H1 (cell line): Measurements from ENCODE around the gene HLA-DPA1. TPM values are rescaled to one million over a fixed set of nuclear protein-coding genes. Genes with fewer than 3 reads are reported as not detected.

ENCODE experiments used
- CTCF ChIA-PET: fragments of 300-600 bp; sonication (Branson Sonifier 250); formaldehyde crosslinking; loops from one replicate; lab custom pipeline; 2021; ENCODE audit not compliant: partially characterized antibody; lab: Charles Lee
- POLR2A ChIA-PET: fragments of 300-600 bp; sonication (Branson Sonifier 250); formaldehyde crosslinking; loops from one replicate; lab custom pipeline; 2021; ENCODE audit warnings: inconsistent platforms; ENCODE audit not compliant: partially characterized antibody; lab: Charles Lee
- DNase-seq, 2 experiments: peaks; one replicate each; pipeline versions ENCODE4 v3.0.0 to v3.0.0-alpha.2; 2010 to 2022; ENCODE audit warnings: low spot score in 2 of 2, low read depth in 1 of 2, mixed read lengths in 1 of 2
- FAIRE-seq: peaks from 2 replicates; lab custom pipeline; 2011; peaks lifted over from hg19 to GRCh38; lab: Jason Lieb, UNC
- H2AFZ ChIP-seq: 2 replicates; pipeline ENCODE4 v1.8.1; 2012; ENCODE audit warnings: low read length, inconsistent platforms
- H2AK5ac ChIP-seq: 2 replicates; pipeline ENCODE4 v1.6.1; 2013; ENCODE audit warnings: low read depth, low read length
- H2BK120ac ChIP-seq: replicated peaks from 2 replicates; pipeline ENCODE3; 2013; ENCODE audit warnings: low read depth, low read length, inconsistent platforms
- H2BK12ac ChIP-seq: 2 replicates; pipeline ENCODE4 v1.6.1; 2013; ENCODE audit warnings: low read depth, low read length
- H2BK15ac ChIP-seq: 2 replicates; pipeline ENCODE4 v1.6.1; 2013; ENCODE audit warnings: low read length
- H2BK20ac ChIP-seq: 2 replicates; pipeline ENCODE4 v1.6.1; 2013; ENCODE audit warnings: low read length
- H2BK5ac ChIP-seq: 2 replicates; pipeline ENCODE4 v1.6.1; 2013; ENCODE audit warnings: low read depth, low read length
- H3K14ac ChIP-seq: 2 replicates; pipeline ENCODE4 v1.6.1; 2013; ENCODE audit warnings: inconsistent platforms; ENCODE audit not compliant: insufficient read length
- H3K18ac ChIP-seq: 2 replicates; pipeline ENCODE4 v1.6.1; 2013; ENCODE audit warnings: low read length; ENCODE audit errors: extremely low read depth
- H3K23ac ChIP-seq: 2 replicates; pipeline ENCODE4 v1.6.1; 2013; ENCODE audit warnings: inconsistent platforms; ENCODE audit not compliant: insufficient read length
- H3K23me2 ChIP-seq: 2 replicates; pipeline ENCODE4 v1.6.1; 2013; ENCODE audit warnings: low read depth, low read length
- H3K27ac ChIP-seq: 2 replicates; pipeline ENCODE4 v1.6.1; 2011; ENCODE audit warnings: low read depth, low read length, inconsistent platforms
- H3K27me3 ChIP-seq, 4 experiments: replicated peaks in 1 of 4; 1 replicate in 1 of 4; 2 replicates in 3 of 4; pipeline versions ENCODE4 v1.6.1 to v1.8.1; 2011 to 2013; ENCODE audit warnings: low read length in 3 of 4, mild to moderate bottlenecking in 3 of 4, inconsistent platforms in 2 of 4, mixed read lengths in 2 of 4, moderate library complexity in 1 of 4; ENCODE audit not compliant: control insufficient read depth in 3 of 4, insufficient read depth in 3 of 4; ENCODE audit errors: extremely low read depth in 1 of 4
- H3K36me3 ChIP-seq, 4 experiments: 2 replicates each; pipeline versions ENCODE4 v1.6.1 to v1.8.1; 2011 to 2013; ENCODE audit warnings: mild to moderate bottlenecking in 4 of 4, low read length in 3 of 4, moderate library complexity in 2 of 4, control low read depth in 1 of 4, inconsistent platforms in 1 of 4; ENCODE audit not compliant: insufficient read depth in 4 of 4, control insufficient read depth in 2 of 4
- H3K4ac ChIP-seq: replicated peaks from 2 replicates; pipeline ENCODE3; 2013; ENCODE audit warnings: low read length, low read depth, mixed read lengths, inconsistent platforms; ENCODE audit not compliant: insufficient read length
- H3K4me1 ChIP-seq, 4 experiments: replicated peaks in 1 of 4; 1 replicate in 1 of 4; 2 replicates in 3 of 4; pipeline versions ENCODE4 v1.6.1 to v1.8.1; 2011 to 2013; ENCODE audit warnings: low read length in 3 of 4, inconsistent platforms in 2 of 4, mixed read lengths in 1 of 4; ENCODE audit not compliant: insufficient read depth in 4 of 4, control insufficient read depth in 3 of 4
- H3K4me2 ChIP-seq, 2 experiments: 2 replicates each; pipeline versions ENCODE4 v1.6.1 to v1.8.1; 2011 to 2013; ENCODE audit warnings: low read depth in 2 of 2, low read length in 2 of 2, control low read depth in 1 of 2, inconsistent platforms in 1 of 2, mild to moderate bottlenecking in 1 of 2; ENCODE audit not compliant: insufficient read depth in 1 of 2
- H3K4me3 ChIP-seq, 4 experiments: fragments of 200-600, 300-600 bp in 1 of 4; sonication (generic), shearing (Covaris generic), sonication (Bioruptor Twin) in 1 of 4; 2 replicates each; pipeline versions ENCODE4 v1.5.1 to v1.8.1; 2011 to 2016; ENCODE audit warnings: low read length in 4 of 4, low read depth in 3 of 4, control low read depth in 2 of 4, inconsistent platforms in 2 of 4, mild to moderate bottlenecking in 2 of 4, mixed read lengths in 1 of 4, moderate library complexity in 1 of 4; ENCODE audit not compliant: insufficient read depth in 2 of 4; ENCODE audit errors: extremely low read depth in 1 of 4
- H3K56ac ChIP-seq: replicated peaks from 2 replicates; pipeline ENCODE3; 2013; ENCODE audit warnings: low read depth, mild to moderate bottlenecking, mixed read lengths, low read length, inconsistent platforms; ENCODE audit not compliant: insufficient read length
- H3K79me1 ChIP-seq: 2 replicates; pipeline ENCODE4 v1.6.1; 2013; ENCODE audit warnings: low read depth, low read length, control low read depth
- H3K79me2 ChIP-seq, 2 experiments: 2 replicates each; pipeline versions ENCODE4 v1.6.1 to v1.8.1; 2012 to 2013; ENCODE audit warnings: low read length in 2 of 2, mild to moderate bottlenecking in 2 of 2, inconsistent platforms in 1 of 2; ENCODE audit not compliant: insufficient read depth in 2 of 2, control insufficient read depth in 1 of 2
- H3K9ac ChIP-seq, 4 experiments: replicated peaks in 1 of 4; 1 replicate in 1 of 4; 2 replicates in 3 of 4; pipeline versions ENCODE4 v1.6.1 to v1.8.1; 2011 to 2013; ENCODE audit warnings: low read depth in 3 of 4, low read length in 3 of 4, control low read depth in 2 of 4, mild to moderate bottlenecking in 2 of 4, moderate library complexity in 2 of 4, inconsistent platforms in 1 of 4; ENCODE audit errors: extremely low read depth in 1 of 4
- H3K9me3 ChIP-seq, 2 experiments: 2 replicates each; pipeline versions ENCODE4 v1.6.1 to v1.8.1; 2012 to 2013; ENCODE audit warnings: mild to moderate bottlenecking in 2 of 2, moderate library complexity in 2 of 2, control low read depth in 1 of 2, inconsistent platforms in 1 of 2, low read depth in 1 of 2, low read length in 1 of 2, mixed read lengths in 1 of 2; ENCODE audit not compliant: insufficient read depth in 2 of 2
- H4K20me1 ChIP-seq, 2 experiments: replicated peaks in 1 of 2; 2 replicates each; pipeline versions ENCODE3 to v1.8.1; 2011 to 2013; ENCODE audit warnings: inconsistent platforms in 2 of 2, low read length in 2 of 2, mild to moderate bottlenecking in 1 of 2; ENCODE audit not compliant: insufficient read depth in 2 of 2, control insufficient read depth in 1 of 2
- H4K5ac ChIP-seq: 2 replicates; pipeline ENCODE4 v1.6.1; 2013; ENCODE audit warnings: low read length, low read depth, mixed read lengths, inconsistent platforms; ENCODE audit not compliant: insufficient read length
- H4K8ac ChIP-seq: 2 replicates; pipeline ENCODE4 v1.8.0; 2013; ENCODE audit warnings: mild to moderate bottlenecking, moderate library complexity, low read length, inconsistent platforms; ENCODE audit not compliant: insufficient read depth; ENCODE audit errors: extremely low read depth
- H4K91ac ChIP-seq: replicated peaks from 2 replicates; pipeline ENCODE3; 2013; ENCODE audit warnings: low read length, mixed read lengths, inconsistent platforms; ENCODE audit not compliant: insufficient read length
- BCL11A ChIP-seq, 2 experiments: IDR thresholded peaks; one replicate each; pipeline ENCODE4 v1.6.1; 2011; ENCODE audit warnings: low read depth in 2 of 2, low read length in 2 of 2, mild to moderate bottlenecking in 2 of 2
- CBX8 ChIP-seq: fragments of 300-800, 300-1000 bp; sonication (generic); IDR thresholded peaks from 2 replicates; pipeline ENCODE4 v1.7.1; 2016; ENCODE audit warnings: low read depth, low read length, borderline replicate concordance
- CEBPB ChIP-seq: IDR thresholded peaks from 2 replicates; pipeline ENCODE4 v1.6.1; 2012; ENCODE audit warnings: low read depth, low read length
- CHD2 ChIP-seq: IDR thresholded peaks from 2 replicates; pipeline ENCODE4 v1.6.1; 2012; ENCODE audit warnings: low read length, improper control_type of control experiment
- CREB1 ChIP-seq: IDR thresholded peaks from 2 replicates; pipeline ENCODE4 v1.6.1; 2012; ENCODE audit warnings: inconsistent platforms
- JUN ChIP-seq: IDR thresholded peaks from 2 replicates; pipeline ENCODE4 v1.6.1; 2011; ENCODE audit warnings: low read depth, mild to moderate bottlenecking, improper control_type of control experiment, low read length
- POU5F1 ChIP-seq: IDR thresholded peaks from 2 replicates; pipeline ENCODE4 v1.6.1; 2011; ENCODE audit warnings: low read depth, mild to moderate bottlenecking, low read length, moderate library complexity
- RXRA ChIP-seq: IDR thresholded peaks from 2 replicates; pipeline ENCODE4 v1.6.1; 2011; ENCODE audit warnings: low read depth, mild to moderate bottlenecking, low read length, moderate library complexity; ENCODE audit not compliant: insufficient read depth
- SIN3A ChIP-seq, 2 experiments: IDR thresholded peaks in 1 of 2; conservative IDR thresholded peaks in 1 of 2; 2 replicates each; pipeline ENCODE4 v1.6.1; 2011 to 2012; ENCODE audit warnings: low read length in 2 of 2, improper control_type of control experiment in 1 of 2, low read depth in 1 of 2, mild to moderate bottlenecking in 1 of 2
- YY1 ChIP-seq: IDR thresholded peaks from 2 replicates; pipeline ENCODE4 v1.6.1; 2011; ENCODE audit warnings: low read depth, mild to moderate bottlenecking, low read length
- whole genome bisulfite sequencing, 2 experiments: shearing (Covaris generic) in 1 of 2; methylation state at CpG; one replicate each; pipeline versions ENCODE4 v1.1.6 to v1.1.7; 2013 to 2015; ENCODE audit warnings: low lambda C conversion rate in 2 of 2, mixed read lengths in 2 of 2, inconsistent platforms in 1 of 2, low coverage in 1 of 2, missing lambda C conversion rate in 1 of 2; ENCODE audit not compliant: insufficient replicate concordance in 2 of 2, insufficient coverage in 1 of 2, insufficient read length in 1 of 2; ENCODE audit errors: extremely low coverage in 1 of 2, missing lambda C conversion rate in 1 of 2; 5-methylcytosine and 5-hydroxymethylcytosine counted together
- polyA plus RNA-seq, 7 experiments: library from polyadenylated mRNA; depleted of rRNA in 3 of 7; stranded (reverse) in 5 of 7; unstranded in 2 of 7; fragments of >200 nt in 5 of 7; fragments of 200-250 nt in 2 of 7; gene quantifications; 1 replicate in 5 of 7; 2 replicates in 1 of 7; 4 replicates in 1 of 7; pipeline versions ENCODE4 v1.2.1 to v1.2.3, GENCODE V29; 2011 to 2013; ENCODE audit warnings: missing spikeins in 2 of 7, mixed read lengths in 2 of 7
- total RNA-seq: library from RNA; stranded (reverse); fragmentation: NEBNext Ultra II Directional; extraction: Animal tissue kit (Norgen Biotek cat#: 25700); gene quantifications from 2 replicates; pipeline ENCODE4 v1.2.1, GENCODE V29; 2021

HLA-DPA1 gene
- total and polyA plus RNA-seq, 2 of the 8 experiments (the other 6 are each of a cell fraction or from before 2014, with no cell fraction given), result 6.2 to 13.1 TPM

DNA sequence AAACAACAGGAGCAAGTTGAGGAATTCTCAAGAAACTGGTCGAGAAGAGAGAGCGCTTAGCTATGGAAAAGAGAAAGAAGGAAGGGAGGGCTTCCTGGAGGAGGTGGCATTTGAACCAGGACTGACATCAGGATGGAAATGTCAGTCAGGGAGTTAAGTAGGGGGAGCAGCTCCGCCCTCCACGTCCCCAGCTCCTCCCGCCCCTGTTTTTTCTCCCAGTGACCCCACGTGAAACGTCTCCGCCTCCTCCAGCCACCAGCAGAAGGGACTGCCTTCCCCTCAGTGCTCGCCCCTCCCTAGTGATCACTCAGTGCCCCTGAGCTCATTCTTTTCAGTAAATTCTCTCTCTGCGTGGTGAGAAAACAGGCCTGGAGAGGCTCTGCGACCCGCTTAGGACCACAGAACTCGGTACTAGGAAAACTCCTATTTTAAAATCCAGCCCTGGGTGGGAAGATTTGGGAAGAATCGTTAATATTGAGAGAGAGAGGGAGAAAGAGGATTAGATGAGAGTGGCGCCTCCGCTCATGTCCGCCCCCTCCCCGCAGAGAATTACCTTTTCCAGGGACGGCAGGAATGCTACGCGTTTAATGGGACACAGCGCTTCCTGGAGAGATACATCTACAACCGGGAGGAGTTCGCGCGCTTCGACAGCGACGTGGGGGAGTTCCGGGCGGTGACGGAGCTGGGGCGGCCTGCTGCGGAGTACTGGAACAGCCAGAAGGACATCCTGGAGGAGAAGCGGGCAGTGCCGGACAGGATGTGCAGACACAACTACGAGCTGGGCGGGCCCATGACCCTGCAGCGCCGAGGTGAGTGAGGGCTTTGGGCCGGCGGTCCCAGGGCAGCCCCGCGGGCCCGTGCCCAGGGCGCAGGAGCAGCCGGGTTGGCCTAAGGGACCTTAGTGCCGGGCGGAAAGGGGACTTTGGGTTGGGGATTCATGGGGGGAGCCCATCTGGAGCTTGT lies 7.0 kb upstream of the HLA-DPA1 start:
- no peak overlapping the region for H2AK5ac ChIP-seq
- no peak overlapping the region for H3K23ac ChIP-seq
- peak overlapping the region in 3 of 4 experiments; percentile 13 to 42 (median 34); a peak in 6 of 7 replicates for H3K9ac ChIP-seq
- no peaks in the 10 kb centered on the region for H3K79me2 ChIP-seq
- peak overlapping the region; percentile 71 for H4K8ac ChIP-seq
- peak overlapping the region; percentile 59 to 81 (median 68) for H3K4me3 ChIP-seq
- 2% methylated on average over 38 of the region's 49 CpGs; no CpG with 5 or more reads in 1 of the 2 experiments for WGBS, 2 experiments
- no peak overlapping the region for H4K91ac ChIP-seq
- H4K5ac ChIP-seq, result no peak overlapping the region
- ChIA-PET CTCF (interaction anchor here (0.6 to 8.1 kb wide), 28 partner anchors 10 to 690 kb away, joined by 3 to 118 read pairs (median 4); partner anchors contain the start of genes COL11A2 and HLA-DOA), POLR2A (interaction anchor here (0.5 to 3.3 kb wide), 21 partner anchors 10 to 995 kb away, joined by 3 to 35 read pairs (median 4); partner anchors contain the start of genes BRD2, RPS18, TAP2 and VPS52)
- H3K4me2 ChIP-seq, result peak overlapping the region; percentile 77 to 88
- DNase-seq (peak; percentile 64 to 75), FAIRE-seq (peak; percentile 63)
- H3K4ac ChIP-seq, result no peak overlapping the region
- peaks cover 0 to 2% (median 0%) of the 10 kb centered on the region in 4 experiments; a peak in 2 of 8 replicates for H3K36me3 ChIP-seq
- H3K79me1 ChIP-seq, result no peaks in the 10 kb centered on the region
- H2BK120ac ChIP-seq, result no peak overlapping the region
- H3K56ac ChIP-seq, result peak overlapping the region; percentile 24
- H2BK20ac ChIP-seq, result no peak overlapping the region
- H3K27me3 ChIP-seq, result peaks cover 0 to 8% (median 3%) of the 10 kb centered on the region in 4 experiments; a peak in 4 of 7 replicates
- peaks cover 8% of the 10 kb centered on the region; the same call in 1 of the 2 replicates for H3K23me2 ChIP-seq
- H2BK5ac ChIP-seq, result peak overlapping the region; percentile 72; the same call in 1 of the 2 replicates
- no peak overlapping the region for H3K27ac ChIP-seq
- peak overlapping the region; percentile 33; the same call in 1 of the 2 replicates for H2BK12ac ChIP-seq
- peaks cover 0 to 3% of the 10 kb centered on the region in 2 experiments for H4K20me1 ChIP-seq
- peaks cover 2 to 8% (median 5%) of the 10 kb centered on the region in 4 experiments; a peak in 6 of 7 replicates for H3K4me1 ChIP-seq
- no peaks in the 10 kb centered on the region for H3K9me3 ChIP-seq
- H3K18ac ChIP-seq, result peak overlapping the region; percentile 0; the same call in 1 of the 2 replicates
- H2BK15ac ChIP-seq, result peak overlapping the region; percentile 65; the same call in 1 of the 2 replicates
- no peak overlapping the region for H3K14ac ChIP-seq
- H2AFZ ChIP-seq, result peak overlapping the region; percentile 37; the same call in 1 of the 2 replicates
- TF ChIP-seq SIN3A (conservative IDR thresholded peaks at IDR 0.05 in 1 of 2, IDR thresholded peaks at IDR 0.05 in 1 of 2; ENCODE audit: low read depth in 1 of 2, low read length in 2 of 2) (peak; percentile 44 to 59; a peak in 1 of 4 replicates), CHD2 (no peak), BCL11A (IDR thresholded peaks at IDR 0.05; ENCODE audit: low read depth in 2 of 2, low read length in 2 of 2) (no peak), CREB1 (peak; percentile 38; the same call in 1 of the 2 replicates), CEBPB (no peak), JUN (no peak), RXRA (no peak), YY1 (no peak), POU5F1 (no peak), CBX8 (no peak)
